HG02973 (cell line): ENCODE measurements around the gene AP2S1.
"Not testable (repeated sequence)": the region's sequence is repeated elsewhere in the genome, so short reads cannot be mapped to it uniquely, and the experiment has no call there.

Experiments
- ATAC-seq: cut with Tn5 transposase; IDR thresholded peaks from one replicate; pipeline ENCODE4 v1.9.1; 2021; ENCODE audit warnings: moderate library complexity; ENCODE audit not compliant: unreplicated experiment

The AP2S1 gene

DNA sequence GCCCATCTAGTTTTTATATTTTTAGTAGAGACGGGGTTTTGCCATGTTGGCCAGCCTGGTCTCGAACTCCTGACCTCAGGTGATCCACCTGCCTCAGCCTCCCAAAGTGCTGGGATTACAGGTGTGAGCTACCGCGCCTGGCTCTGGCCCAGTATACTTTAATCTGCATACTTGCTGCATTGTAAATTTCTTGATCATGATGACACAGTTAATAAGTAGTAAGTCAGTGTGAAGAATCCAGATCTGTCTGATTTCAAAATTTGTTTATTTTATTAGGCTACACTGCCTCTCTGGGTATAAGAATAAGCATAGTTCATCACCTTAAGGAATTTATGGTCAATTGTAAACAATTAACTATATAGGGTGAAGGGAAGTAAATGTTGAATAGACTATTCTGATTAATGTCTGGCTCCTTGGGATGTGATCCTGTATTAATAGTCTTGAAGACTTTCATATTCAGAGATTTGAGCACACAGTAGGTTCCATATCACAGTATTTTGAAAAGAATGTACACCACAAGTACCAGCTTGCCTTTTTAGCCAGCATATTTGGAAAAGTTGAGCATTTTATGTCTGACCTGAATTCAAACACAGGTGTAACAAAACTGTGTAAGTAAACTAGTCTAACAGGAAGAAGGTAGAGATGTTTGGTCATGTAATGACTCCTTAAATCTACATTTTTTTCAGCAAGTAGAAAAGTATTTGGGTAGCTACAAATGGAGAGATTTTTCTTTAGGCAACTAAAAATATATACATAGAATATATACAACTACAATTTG is 17.6 kb upstream of the AP2S1 start:
- no peak for ATAC-seq

DNA sequence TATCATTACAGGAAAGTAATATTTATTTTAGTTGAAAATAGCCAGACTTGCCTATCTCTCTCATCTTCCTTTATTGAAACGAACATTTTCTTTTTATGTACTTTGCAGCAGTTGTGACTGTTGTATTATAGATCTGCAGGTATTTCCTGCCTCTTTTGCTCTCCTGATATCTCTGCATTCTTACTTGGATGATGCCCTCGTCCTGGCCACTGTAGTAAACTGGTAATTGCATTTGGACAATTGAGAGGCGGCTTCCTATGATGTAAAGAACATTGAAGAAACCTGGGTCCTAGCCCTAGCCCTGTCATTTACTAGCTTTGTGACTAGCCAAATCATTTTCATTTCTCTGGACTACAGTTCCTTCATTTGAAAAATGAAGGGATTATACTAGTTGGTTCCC is 16.5 kb upstream of the AP2S1 start:
- ATAC-seq = no peak

DNA sequence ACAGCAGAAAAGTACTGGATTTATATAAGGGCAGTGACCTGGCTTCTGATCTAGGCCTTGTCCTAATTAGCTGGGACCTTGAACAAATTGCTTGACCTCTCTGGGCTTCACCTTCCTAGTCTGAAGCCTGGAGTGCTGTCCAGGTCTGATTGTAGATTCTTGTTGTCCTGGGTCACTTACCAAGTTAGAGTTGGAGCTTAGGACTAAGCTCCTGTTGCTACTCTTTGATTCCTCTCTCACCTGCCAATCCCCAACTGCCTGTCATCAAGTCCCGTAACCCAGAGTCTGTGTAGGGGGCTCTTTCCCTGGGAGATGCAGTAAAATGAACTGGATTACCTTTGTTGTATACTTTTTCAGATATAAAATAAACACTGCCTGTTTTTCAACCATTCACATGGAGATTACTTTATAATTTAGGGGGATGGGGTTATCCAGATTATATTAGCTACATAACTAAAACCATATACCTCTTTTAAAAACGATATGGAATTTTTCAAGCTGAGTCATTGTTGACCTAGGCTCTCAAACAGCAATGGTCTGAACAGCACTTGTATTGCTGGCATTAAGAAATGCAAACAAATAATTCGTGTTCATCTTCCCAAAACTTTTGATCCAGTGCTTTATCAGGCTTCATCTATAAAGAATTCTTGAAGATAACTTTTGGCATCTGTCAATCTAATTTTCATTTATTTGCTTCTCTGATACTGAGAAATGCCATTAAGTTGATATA is 15.9 kb upstream of the AP2S1 start:
- ATAC-seq = no peak

DNA sequence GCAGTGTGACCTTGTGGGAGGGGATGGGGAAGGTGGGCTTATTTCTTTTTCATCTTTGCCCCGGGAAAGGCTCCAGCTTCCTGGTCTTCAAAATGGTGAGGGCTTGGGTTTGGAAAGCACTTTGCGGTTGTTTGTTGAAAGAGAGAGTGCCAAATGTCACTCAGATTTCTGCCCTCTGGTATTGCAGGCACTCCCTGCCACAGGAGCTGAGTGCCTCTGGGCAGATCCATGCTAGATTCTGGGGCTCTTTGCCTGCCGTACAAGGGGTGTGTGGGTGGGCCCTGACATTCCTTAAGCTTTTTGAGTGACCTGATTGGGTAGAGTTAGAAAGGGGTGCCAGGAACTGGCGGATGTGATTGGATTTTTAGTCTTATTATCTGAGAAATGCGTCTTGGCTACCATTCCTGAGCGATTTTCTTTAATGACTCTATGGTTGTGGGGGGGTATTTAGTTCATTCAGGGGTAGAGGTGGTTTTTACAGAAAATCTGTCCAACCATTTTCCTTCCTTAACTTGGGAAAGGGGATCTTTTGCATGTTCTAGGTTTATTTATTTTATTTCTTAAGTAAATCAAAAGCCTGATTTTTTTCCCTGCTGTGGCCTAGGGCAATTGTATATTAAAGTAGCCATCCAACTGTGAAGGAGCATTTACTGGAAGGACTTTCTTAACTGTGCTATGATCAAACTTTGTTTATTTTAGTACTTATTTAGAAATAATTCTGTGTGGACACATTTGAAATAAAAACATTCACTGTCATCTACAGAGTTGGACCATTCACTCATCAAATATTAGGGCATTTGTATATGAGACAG is 13.4 kb upstream of the AP2S1 start:
- ATAC-seq = no peak

DNA sequence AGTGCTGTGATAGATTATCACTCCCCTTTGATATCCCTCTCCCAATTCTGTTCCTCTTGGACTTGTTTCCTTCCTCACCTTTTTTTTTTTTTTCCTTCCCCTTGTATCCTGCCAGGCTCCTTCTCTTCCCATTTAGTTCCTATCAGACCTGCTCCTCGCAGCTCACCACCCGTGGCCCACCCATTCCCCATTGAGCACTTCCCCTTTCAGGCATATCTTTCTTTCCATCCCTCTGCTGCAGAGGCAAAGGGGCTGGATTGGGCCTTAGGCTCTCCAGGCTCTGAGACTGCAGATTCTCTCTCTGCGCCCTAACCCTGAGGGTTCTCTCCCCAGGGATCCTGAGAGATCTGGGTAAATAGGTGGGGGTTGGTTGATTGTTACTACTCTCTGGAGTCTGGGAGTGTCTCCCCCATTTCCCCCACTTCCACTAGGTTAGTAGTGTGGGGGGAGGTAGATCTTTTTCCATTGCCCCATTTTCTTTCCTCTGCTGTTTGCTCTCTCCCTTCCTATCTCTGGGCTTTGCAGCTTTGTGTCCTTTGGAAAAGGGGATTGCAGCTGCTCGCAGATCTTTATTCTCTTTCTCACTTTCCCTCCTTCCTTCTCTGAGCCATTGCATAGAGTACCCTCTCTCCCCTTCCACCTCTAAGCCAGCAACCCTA is 12.5 kb upstream of the AP2S1 start:
- no peak for ATAC-seq

DNA sequence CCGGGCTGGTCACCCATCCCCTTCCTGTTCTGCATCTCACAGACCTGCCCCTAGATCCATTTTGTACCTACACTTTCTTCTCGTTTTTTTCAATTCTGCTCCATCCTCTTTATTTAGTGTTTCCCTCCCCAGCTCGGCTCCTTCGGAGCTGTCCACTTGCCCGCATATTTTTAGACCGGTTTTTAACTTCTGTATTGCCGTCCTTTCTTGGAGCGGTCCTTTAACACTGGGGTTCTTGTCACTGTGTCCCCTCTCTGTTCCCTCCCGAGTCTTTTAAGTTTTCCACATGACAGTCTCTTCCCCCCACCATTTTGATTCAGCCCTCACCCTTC is 11.8 kb upstream of the AP2S1 start:
- no peak for ATAC-seq

DNA sequence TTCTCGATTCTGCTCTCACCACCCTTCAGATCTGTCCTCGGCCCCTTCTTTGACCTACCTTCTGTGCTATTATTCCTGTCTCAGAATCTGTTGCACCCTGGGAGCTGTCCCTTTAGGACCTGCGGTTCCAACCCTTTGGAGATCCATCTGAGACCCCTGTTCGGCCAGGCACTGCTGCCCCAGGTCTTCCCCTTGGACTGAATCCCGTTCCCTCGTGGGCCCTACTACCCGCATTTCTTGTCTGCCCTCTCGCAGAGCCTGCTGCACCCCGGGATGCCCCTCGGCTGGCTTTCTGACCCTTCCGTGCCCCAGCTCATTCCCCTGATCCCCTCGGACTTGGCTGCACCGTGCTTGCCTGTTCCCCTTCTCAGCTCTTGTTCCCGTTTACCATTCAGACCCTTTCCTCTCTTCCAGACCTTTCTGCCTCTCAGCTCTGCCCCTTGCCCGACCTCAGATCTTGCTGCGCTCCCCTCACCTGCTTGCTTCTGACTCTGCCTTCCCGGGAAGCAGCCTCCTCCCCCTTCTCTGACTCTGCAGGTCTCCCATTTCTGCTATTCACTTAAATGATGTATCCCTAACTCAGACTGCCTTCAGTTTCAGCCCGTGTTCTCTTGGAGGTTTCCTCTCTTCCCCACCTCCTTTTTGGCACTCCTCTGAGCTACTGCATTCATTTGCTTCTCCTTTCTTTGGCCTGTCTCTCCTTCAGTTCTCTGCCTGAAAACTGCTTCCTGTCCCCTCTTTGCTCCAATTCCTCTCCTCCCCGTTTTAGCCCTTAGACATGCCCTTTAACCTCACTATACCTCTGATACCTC is 11.3 kb upstream of the AP2S1 start:
- ATAC-seq = no peak

DNA sequence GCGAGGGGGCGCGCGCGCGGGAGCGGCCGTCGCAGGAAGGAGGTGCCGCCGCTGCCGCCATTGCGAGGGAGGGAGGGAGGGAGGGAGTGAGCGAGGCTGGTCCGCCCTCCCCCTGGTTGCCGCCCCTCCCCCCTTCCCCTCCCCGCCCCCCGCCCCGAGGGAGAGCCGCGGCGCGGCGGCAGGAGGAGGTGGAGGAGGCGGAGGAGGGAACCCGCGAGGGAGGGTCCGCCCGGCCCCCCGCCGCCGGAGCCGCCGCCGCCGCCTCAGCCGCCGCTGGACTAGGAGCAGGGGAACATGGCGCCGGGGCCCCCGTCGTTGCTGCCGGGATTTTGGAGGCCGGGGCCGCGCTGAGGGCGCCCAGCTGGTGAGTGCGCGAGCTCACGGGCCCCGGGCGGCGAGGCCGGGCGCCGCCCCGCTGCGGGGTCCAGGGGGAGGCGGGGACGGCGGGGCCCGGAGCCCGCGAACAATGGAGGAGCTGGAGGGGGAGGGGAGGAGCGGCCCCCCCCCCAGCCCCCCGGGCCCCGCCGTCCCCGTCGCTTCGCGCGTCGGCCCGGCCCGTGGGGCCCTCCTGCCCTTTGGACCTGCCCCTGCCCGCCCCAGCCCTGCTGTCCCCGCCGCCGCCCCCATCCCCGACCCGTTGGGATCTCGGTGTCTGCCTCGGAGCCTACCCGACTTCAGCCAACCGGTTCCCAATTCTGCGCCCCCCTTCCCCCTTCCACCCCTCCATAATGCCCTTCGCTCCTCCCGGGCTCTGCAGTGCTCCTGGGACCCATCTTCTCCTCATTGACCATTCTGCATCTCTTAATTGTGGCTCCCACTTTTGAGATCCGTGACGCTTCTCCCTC is 10.4 kb upstream of the AP2S1 start, which contains the start of gene ARHGAP35:
Gene ARHGAP35 (plus strand): TSS at position 152 of the 845 bp plus-strand sequence. CDS start 57,679 bp downstream, outside the sequence.
- no peak for ATAC-seq

DNA sequence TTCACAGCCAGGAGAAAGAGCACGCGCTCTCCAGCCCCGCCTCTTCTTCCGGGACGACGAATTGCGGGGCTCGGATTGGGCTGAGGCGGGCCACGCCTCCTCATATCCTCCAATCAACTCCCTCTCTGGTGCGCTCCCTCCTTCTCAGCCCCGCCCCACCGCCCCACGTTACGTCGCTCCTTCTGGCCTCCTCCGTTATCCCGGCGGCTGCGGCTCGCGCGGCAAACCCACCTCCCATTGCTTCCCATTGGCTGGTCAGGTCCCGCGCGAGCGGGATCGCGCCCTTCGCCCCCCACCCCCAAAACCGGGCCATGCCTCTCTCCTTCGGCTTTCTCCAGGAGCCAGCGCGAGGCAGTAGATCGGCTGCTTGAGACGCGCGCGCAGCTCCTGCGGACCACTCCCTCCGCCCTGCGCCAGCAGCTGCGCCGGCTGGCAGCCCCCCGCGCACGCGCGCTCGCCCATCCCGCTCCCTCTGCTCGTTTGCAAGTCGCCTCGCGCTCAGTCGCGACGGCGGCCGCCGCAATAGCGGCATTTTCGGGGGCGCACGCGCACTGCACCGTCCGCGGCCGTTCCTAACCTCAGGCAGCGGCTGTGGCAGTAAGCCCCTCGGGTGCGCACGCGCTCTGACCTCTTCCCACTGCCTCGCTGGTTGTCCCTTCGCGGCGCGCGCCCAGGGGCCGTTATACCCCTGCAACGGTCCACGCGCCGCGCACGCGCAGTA is 9.6 kb upstream of the AP2S1 start:
- peak; percentile 67 for ATAC-seq

DNA sequence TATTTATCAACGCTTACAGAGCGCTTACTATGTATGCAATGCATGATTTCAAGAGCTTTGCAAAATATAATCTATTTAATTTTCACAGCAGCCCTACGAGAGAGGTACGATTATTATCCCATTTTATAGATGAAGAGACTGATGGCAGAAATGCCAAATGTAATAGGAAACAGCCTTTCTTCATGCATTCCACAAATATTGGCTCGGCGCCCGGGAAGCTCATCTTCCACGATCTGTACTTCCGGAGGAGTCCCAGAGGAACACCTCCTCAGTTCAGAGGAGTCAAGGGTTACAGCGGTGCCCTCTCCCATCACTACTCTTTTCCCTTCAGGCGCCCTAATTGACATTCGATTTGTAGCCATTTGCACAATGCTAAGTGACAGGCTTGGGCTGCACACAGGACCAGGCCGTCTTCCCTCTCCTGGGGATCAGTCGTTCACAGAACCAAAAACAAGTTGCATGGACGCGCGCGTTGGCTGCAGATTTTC is 9.0 kb upstream of the AP2S1 start:
- ATAC-seq = no peak

DNA sequence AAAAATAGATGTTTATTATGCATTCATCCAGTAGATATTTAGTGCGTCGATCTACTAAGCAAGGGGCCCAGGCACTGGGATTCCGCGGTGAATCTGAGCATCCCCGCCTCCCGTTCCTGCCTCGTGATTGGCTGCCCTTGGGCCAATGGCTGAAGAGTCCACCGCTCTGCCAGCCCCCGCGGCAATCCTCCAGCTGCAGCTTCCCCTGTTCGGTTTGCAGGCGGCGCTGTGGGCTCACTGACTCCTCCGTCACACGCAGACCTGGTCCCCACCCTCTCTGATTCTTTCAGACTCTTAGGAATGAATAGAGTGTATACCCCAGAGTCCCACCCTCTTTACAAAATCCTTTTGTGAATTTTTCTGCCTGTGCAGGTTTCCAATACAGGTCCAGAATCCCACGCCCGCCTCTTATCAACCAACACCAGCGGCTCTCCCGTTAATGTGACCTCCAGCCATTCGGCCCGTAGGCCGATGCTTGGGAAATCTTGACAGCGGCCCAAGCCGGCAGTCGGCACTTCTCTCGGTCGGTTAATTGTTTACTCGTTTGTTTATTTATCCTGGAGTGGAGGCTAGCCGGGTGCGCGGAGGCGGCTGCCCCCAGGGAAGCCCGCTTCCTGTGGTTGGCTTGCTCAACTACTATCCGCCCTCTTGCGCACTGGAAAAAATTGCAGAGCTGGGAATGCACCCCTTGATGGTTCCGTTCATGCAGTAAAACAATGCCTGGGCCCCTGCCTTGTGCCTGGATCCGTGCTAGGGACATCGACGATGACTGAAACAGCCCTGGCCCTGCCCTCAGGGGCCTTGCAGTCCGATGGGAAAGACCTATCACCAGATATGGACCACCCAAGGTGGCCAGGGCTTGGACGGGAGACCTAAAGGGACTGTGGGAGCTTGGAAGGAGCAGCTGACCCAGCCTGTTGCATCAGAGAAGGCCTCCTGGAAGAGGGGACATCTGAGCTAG is 5.7 kb upstream of the AP2S1 start:
- ATAC-seq = peak; percentile 35

DNA sequence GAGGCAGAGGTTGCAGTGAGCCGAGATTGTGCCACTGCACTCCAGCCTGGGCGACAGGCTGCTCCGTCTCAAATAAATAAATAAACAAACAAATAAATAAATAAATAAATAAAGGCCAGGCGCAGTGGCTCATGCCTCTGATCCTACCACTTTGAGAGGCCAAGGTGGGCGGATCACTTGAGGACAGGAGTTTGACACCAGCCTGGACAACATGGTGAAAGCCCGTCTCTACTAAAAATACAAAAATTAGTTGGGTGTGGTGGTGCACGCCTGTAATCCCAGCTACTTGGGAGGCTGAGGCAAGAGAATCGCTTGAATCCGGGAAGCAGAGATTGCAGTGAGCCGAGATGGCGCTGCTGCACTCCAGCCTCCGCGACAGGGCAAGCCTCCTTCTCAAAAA is 4.1 kb upstream of the AP2S1 start:
- ATAC-seq = not testable (repeated sequence)

DNA sequence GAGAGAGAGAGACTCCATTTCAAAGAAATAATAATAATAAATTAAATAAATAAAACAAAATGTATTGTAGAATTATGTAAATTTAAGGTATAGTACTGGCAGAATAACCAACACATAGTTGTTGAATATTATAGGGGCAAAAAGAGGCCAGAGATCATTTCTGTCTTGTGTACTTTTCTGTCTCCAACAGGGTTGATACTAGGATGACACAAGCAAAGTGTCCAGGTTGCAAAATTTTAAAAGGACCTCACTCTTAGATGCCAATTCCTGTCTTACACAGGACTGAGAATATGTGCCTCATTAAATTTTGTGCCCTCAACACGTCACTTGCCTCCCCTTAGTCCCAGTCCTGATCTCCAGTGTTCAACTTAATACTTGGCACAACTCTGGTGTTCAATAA is 2.2 kb upstream of the AP2S1 start:
- no peak for ATAC-seq

DNA sequence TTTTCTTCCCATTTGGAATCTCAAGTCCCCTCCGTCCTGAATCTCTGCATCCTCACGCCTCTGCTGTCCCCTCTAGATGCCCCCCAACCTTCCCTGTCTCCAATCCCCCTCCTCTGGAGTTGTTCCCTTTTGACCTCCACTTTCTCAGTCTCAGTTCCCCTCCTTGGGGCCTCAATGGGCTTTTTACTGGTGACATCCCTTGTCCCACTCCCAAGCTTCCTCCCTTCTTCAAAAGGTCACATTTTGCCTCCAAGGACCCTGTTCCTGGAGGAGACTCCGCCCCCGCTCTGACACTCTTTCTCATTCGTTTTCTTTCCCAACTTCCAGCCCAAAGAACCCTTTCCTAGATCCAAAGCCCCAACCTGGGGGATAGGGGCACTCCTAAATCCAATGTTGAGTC is 1.0 kb downstream of the AP2S1 start:
- ATAC-seq = no peak

DNA sequence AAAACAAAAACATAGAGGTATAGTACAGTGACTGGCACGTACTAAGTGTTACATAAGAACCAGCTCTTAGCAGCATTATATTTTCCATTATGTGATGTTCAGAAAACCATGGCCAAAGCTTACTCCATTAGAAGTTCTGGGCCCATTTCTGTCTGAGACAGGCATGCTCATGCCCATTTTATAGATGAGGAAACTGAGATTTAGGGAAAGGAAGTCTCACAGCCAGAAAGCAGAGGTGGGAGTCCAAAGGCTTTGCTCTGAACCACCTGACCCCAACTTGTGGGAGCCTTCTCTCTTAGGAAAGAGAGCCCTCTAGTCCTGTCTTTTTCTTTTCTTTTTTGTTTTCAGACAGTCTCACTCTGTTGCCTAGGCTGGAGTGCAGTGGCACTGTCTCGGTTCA is 2.3 kb downstream of the AP2S1 start:
- no peak for ATAC-seq

DNA sequence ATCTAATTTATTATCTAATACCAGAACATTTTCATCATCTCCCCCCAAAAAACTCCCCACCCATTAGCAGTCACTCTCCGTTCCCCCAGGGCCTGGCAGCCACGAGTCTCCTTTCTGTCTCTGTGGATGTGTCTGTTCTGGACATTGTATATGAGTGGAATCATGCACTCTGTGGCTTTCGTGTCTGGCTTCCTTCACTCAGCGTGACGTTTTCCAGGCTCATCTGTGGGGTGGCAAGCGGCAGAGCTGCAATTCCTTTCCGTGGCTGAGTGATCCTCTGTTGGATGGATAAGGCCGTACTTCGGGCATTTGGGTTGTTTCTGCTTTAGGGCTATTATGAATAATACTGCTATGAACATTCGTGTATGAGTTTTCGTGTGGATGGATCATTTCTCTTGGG is 3.1 kb downstream of the AP2S1 start:
- ATAC-seq = no peak

DNA sequence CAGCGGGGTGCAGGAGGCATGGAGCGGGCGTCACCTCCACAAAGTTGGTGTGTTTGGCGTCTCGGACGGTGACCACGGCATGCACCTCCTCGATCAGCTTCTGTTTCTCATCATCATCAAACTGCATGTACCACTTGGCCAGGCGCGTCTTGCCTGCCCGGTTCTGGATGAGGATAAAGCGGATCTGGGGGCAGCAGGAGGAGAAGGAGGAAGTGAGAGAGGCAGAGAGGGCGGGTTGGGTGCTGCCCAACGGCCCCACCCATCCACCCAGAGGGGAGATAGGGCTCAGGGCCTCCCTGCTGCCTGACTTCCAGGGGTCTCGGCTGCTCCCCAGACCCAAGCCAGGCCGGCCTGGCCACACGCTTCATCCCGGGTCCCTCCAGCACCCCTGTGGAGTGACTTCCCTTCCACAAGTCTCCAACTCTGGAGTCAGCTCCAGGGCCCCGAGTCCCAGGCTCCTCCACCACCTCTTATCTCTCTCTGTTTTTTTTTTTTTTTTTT is 4.6 kb downstream of the AP2S1 start:
- no peak for ATAC-seq
